ENCODE measurements around the gene C19orf73.

C19orf73 gene

GRCh38 chr19:49114630-49115363 lies 4.1 kb downstream of the C19orf73 start:
- peaks cover 7% of the 10 kb centered on the region for H3K27me3 ChIP-seq (ENCODE audit: control insufficient read depth, insufficient read depth, low read length)
- H3K36me3 ChIP-seq (ENCODE audit: control insufficient read depth, insufficient read depth, low read length): no peaks in the 10 kb centered on the region
- peak overlapping the region; percentile 66 for H3K4me3 ChIP-seq (ENCODE audit: low read depth, low read length)
- H3K9me3 ChIP-seq (ENCODE audit: control insufficient read depth, insufficient read depth, low read length): no peaks in the 10 kb centered on the region
- no peak overlapping the region for H3K9ac ChIP-seq (ENCODE audit: low read depth, low read length)
- no peaks in the 10 kb centered on the region for H3K4me1 ChIP-seq (ENCODE audit: control insufficient read depth, insufficient read depth, low read length)

- H3K27me3 ChIP-seq (ENCODE audit: control insufficient read depth, insufficient read depth, low read length): peaks cover 5% of the 10 kb centered on the region
- H3K36me3 ChIP-seq (ENCODE audit: control insufficient read depth, insufficient read depth, low read length): peaks cover 2% of the 10 kb centered on the region
- no peaks in the 10 kb centered on the region for H3K9me3 ChIP-seq (ENCODE audit: control insufficient read depth, insufficient read depth, low read length)
- H3K4me3 ChIP-seq (ENCODE audit: low read depth, low read length): peak within 1 kb of the TSS; percentile 66
- no peaks in the 10 kb centered on the region for H3K4me1 ChIP-seq (ENCODE audit: control insufficient read depth, insufficient read depth, low read length)
- no peak within 1 kb of the TSS for H3K9ac ChIP-seq (ENCODE audit: low read depth, low read length)
Observed at GRCh38 chr19:49113762-49114629, 4.9 kb downstream of the C19orf73 start, which contains the start of gene LIN7B. LIN7B (plus strand) TSS chr19:49114370; CDS start chr19:49114405, 35 bp downstream.

GRCh38 chr19:49111218-49111998 lies 7.5 kb downstream of the C19orf73 start:
- Histone ChIP-seq H3K4me1 (ENCODE audit: control insufficient read depth, insufficient read depth, low read length) (no peaks in the 10 kb centered on the region), H3K27me3 (ENCODE audit: control insufficient read depth, insufficient read depth, low read length) (peaks cover 5% of the 10 kb centered on the region), H3K4me3 (ENCODE audit: low read depth, low read length) (no peak overlapping the region), H3K36me3 (ENCODE audit: control insufficient read depth, insufficient read depth, low read length) (peaks cover 25% of the 10 kb centered on the region), H3K9me3 (ENCODE audit: control insufficient read depth, insufficient read depth, low read length) (no peaks in the 10 kb centered on the region), H3K9ac (ENCODE audit: low read depth, low read length) (no peak overlapping the region)

- peaks cover 5% of the 10 kb centered on the region for H3K27me3 ChIP-seq (ENCODE audit: control insufficient read depth, insufficient read depth, low read length)
- H3K9ac ChIP-seq (ENCODE audit: low read depth, low read length): no peak overlapping the region
- peaks cover 25% of the 10 kb centered on the region for H3K36me3 ChIP-seq (ENCODE audit: control insufficient read depth, insufficient read depth, low read length)
- no peaks in the 10 kb centered on the region for H3K9me3 ChIP-seq (ENCODE audit: control insufficient read depth, insufficient read depth, low read length)
- H3K4me1 ChIP-seq (ENCODE audit: control insufficient read depth, insufficient read depth, low read length): no peaks in the 10 kb centered on the region
- H3K4me3 ChIP-seq (ENCODE audit: low read depth, low read length): no peak overlapping the region
Observed at GRCh38 chr19:49110567-49110966, 8.4 kb downstream of the C19orf73 start.

GRCh38 chr19:49109569-49110233 lies 9.2 kb downstream of the C19orf73 start:
- no peaks in the 10 kb centered on the region for H3K4me1 ChIP-seq (ENCODE audit: control insufficient read depth, insufficient read depth, low read length)
- H3K27me3 ChIP-seq (ENCODE audit: control insufficient read depth, insufficient read depth, low read length): no peaks in the 10 kb centered on the region
- H3K9me3 ChIP-seq (ENCODE audit: control insufficient read depth, insufficient read depth, low read length): no peaks in the 10 kb centered on the region
- H3K4me3 ChIP-seq (ENCODE audit: low read depth, low read length): no peak overlapping the region
- no peak overlapping the region for H3K9ac ChIP-seq (ENCODE audit: low read depth, low read length)
- H3K36me3 ChIP-seq (ENCODE audit: control insufficient read depth, insufficient read depth, low read length): peaks cover 32% of the 10 kb centered on the region

GRCh38 chr19:49109051-49109450 lies 9.9 kb downstream of the C19orf73 start:
- no peaks in the 10 kb centered on the region for H3K27me3 ChIP-seq (ENCODE audit: control insufficient read depth, insufficient read depth, low read length)
- no peaks in the 10 kb centered on the region for H3K4me1 ChIP-seq (ENCODE audit: control insufficient read depth, insufficient read depth, low read length)
- no peaks in the 10 kb centered on the region for H3K9me3 ChIP-seq (ENCODE audit: control insufficient read depth, insufficient read depth, low read length)
- H3K9ac ChIP-seq (ENCODE audit: low read depth, low read length): peak overlapping the region; percentile 2
- no peak overlapping the region for H3K4me3 ChIP-seq (ENCODE audit: low read depth, low read length)
- peaks cover 38% of the 10 kb centered on the region for H3K36me3 ChIP-seq (ENCODE audit: control insufficient read depth, insufficient read depth, low read length)

GRCh38 chr19:49107625-49108459 lies 11.1 kb downstream of the C19orf73 start:
- H3K4me3 ChIP-seq (ENCODE audit: low read depth, low read length): no peak overlapping the region
- no peaks in the 10 kb centered on the region for H3K9me3 ChIP-seq (ENCODE audit: control insufficient read depth, insufficient read depth, low read length)
- no peak overlapping the region for H3K9ac ChIP-seq (ENCODE audit: low read depth, low read length)
- no peaks in the 10 kb centered on the region for H3K27me3 ChIP-seq (ENCODE audit: control insufficient read depth, insufficient read depth, low read length)
- no peaks in the 10 kb centered on the region for H3K4me1 ChIP-seq (ENCODE audit: control insufficient read depth, insufficient read depth, low read length)
- H3K36me3 ChIP-seq (ENCODE audit: control insufficient read depth, insufficient read depth, low read length): peaks cover 49% of the 10 kb centered on the region

GRCh38 chr19:49106648-49107135 lies 12.3 kb downstream of the C19orf73 start:
- Histone ChIP-seq H3K9ac (ENCODE audit: low read depth, low read length) (no peak overlapping the region), H3K27me3 (ENCODE audit: control insufficient read depth, insufficient read depth, low read length) (no peaks in the 10 kb centered on the region), H3K9me3 (ENCODE audit: control insufficient read depth, insufficient read depth, low read length) (no peaks in the 10 kb centered on the region), H3K4me1 (ENCODE audit: control insufficient read depth, insufficient read depth, low read length) (no peaks in the 10 kb centered on the region), H3K4me3 (ENCODE audit: low read depth, low read length) (no peak overlapping the region), H3K36me3 (ENCODE audit: control insufficient read depth, insufficient read depth, low read length) (peaks cover 56% of the 10 kb centered on the region)

- no peaks in the 10 kb centered on the region for H3K4me1 ChIP-seq (ENCODE audit: control insufficient read depth, insufficient read depth, low read length)
- no peak overlapping the region for H3K9ac ChIP-seq (ENCODE audit: low read depth, low read length)
- no peaks in the 10 kb centered on the region for H3K27me3 ChIP-seq (ENCODE audit: control insufficient read depth, insufficient read depth, low read length)
- H3K4me3 ChIP-seq (ENCODE audit: low read depth, low read length): no peak overlapping the region
- no peaks in the 10 kb centered on the region for H3K9me3 ChIP-seq (ENCODE audit: control insufficient read depth, insufficient read depth, low read length)
- peaks cover 74% of the 10 kb centered on the region for H3K36me3 ChIP-seq (ENCODE audit: control insufficient read depth, insufficient read depth, low read length)
Observed at GRCh38 chr19:49104229-49104864, 14.6 kb downstream of the C19orf73 start.

- Histone ChIP-seq H3K9ac (ENCODE audit: low read depth, low read length) (no peak overlapping the region), H3K36me3 (ENCODE audit: control insufficient read depth, insufficient read depth, low read length) (peaks cover 73% of the 10 kb centered on the region), H3K9me3 (ENCODE audit: control insufficient read depth, insufficient read depth, low read length) (no peaks in the 10 kb centered on the region), H3K4me3 (ENCODE audit: low read depth, low read length) (no peak overlapping the region), H3K4me1 (ENCODE audit: control insufficient read depth, insufficient read depth, low read length) (no peaks in the 10 kb centered on the region), H3K27me3 (ENCODE audit: control insufficient read depth, insufficient read depth, low read length) (no peaks in the 10 kb centered on the region)
Observed at GRCh38 chr19:49103331-49104085, 15.4 kb downstream of the C19orf73 start.
